ENCODE results near the gene RFPL1.
"Not testable (repeated sequence)": the region's sequence is repeated elsewhere in the genome, so short reads cannot be mapped to it uniquely, and the experiment has no call there.

The RFPL1 gene

DNA sequence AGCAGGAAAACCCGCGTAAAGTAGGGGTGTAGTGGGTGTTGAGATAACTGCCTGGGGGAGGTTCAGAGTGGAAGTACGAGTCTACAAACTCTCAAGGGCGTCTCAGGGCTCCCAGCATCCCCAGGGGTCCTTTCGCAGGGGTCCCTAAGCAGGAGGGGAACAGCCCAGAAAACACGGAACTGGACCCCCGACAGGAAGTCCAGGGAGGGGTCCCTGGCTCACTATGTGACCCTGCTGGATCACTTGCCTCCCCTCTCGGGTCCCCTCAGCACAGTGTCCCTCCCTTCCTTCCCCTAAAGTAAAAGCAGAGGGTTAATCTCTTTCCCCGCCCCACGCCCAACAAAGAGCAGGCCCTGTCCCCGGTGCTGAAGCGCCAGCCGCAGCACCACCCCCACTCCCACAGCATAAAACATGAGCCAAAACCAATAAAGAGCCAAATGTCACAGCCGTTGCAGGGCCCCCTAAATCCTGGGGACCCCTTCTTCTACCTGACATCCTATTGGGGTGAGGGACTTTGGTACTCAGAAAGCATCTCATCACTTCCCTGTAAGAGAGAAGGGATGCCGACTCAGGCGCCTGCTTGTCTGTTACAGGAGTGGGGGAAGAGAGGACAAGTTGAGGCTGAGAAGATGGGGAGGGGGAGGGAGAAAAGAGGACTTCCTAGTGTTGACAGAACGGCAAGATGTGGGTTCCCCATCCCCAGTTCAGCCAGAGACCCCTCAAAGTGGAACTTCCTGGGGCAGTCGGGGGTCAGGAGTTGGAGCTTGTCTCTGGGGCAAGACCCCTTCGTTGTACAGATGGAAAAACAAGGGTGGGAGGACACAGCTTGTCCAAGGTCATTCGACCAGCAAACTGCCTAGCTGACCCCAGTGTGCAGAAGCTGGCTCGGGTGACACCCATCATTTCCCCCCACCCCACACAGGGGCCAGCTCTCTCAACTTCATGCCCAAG is 40.2 kb downstream of the RFPL1 start:
- no peak for DNase-seq (ENCODE audit: low read depth)

DNA sequence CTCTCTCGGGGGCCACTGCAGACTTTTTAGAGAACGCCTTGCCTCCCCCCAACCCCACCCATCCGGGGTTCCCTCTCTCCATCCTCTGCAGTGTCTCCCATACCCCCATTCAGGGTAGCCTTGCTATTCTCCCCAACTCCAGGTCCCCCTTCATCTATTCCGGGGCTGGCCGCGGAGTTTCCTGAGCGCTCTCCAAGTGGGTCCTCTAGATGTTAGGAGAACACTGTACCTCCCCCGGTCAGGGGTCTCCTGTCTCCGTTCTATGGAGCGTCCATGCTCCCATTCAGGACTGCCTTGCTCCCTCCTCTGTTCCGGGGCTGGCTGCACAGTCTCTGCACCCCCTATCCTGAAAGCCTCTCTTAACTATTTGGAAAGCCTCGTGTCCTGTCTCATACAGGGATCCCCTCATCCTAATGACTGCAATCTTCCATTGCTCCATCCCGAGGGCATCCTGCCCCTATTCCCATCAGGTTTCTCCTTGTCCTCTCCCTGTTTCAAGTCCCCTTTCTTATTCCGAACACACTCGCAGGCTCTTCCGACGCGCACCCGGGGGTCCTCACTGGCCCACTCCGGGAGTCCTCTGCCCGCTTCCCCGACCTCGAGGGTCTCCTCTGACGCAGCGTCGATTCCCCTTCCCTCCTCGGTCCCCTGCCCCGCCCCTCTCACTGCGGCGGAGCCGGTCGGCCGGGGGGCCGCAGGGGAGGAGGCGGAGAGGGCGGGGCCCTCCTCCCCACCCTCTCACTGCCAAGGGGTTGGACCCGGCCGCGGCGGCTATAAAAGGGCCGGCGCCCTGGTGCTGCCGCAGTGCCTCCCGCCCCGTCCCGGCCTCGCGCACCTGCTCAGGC is 41.3 kb downstream of the RFPL1 start, which contains the start of gene NEFH:
Gene NEFH, plus strand, starts transcription at position 802 of the 845 bp plus-strand sequence. CDS start 45 bp downstream, outside the sequence.
- DNase-seq (ENCODE audit: low read depth), result no peak

DNA sequence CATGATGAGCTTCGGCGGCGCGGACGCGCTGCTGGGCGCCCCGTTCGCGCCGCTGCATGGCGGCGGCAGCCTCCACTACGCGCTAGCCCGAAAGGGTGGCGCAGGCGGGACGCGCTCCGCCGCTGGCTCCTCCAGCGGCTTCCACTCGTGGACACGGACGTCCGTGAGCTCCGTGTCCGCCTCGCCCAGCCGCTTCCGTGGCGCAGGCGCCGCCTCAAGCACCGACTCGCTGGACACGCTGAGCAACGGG is 41.8 kb downstream of the RFPL1 start:
- no peak for DNase-seq (ENCODE audit: low read depth)

DNA sequence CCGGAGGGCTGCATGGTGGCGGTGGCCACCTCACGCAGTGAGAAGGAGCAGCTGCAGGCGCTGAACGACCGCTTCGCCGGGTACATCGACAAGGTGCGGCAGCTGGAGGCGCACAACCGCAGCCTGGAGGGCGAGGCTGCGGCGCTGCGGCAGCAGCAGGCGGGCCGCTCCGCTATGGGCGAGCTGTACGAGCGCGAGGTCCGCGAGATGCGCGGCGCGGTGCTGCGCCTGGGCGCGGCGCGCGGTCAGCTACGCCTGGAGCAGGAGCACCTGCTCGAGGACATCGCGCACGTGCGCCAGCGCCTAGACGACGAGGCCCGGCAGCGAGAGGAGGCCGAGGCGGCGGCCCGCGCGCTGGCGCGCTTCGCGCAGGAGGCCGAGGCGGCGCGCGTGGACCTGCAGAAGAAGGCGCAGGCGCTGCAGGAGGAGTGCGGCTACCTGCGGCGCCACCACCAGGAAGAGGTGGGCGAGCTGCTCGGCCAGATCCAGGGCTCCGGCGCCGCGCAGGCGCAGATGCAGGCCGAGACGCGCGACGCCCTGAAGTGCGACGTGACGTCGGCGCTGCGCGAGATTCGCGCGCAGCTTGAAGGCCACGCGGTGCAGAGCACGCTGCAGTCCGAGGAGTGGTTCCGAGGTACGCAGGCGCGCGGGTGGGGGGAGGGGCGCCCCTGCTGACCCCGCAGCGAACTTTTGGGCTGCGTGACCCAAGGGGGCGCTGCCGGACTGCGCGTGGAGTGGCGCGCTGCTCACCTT is 42.3 kb downstream of the RFPL1 start:
- DNase-seq (ENCODE audit: low read depth), result peak; percentile 22

DNA sequence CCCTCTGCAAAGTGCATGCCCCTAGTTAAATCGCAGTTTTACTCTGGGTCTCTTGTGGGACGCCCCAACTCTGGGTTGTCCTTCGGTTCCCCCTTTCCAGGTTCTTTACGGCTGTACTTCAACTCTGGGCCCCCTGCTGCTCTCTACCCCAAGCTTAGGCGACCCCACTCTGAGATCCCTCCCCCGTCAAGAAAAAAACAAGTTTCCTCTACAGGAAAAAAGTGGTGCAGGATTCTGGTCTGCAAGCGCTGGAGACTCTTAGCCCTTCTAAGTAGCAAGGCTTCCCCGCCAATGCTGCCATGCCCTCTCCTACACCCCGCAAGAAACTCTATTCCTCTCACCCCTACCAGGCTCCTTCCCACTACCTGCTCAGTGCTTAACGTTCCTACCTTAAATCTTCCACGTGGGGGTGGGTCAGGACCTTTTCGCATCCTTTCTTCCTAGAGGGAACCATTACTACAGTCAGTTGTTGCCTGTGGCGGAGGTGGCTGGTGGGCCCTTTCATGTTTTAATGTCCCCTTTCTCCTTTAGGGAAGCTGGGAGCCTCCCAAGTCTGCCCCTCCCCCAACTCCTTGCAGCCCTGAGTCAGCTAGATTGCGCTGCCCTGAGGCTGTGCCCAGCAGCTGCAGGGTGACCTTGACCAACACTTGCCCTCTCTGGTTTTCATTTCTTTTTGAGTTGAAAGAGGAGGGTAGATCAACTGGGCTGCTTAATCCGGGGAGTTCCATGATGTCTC is 43.0 kb downstream of the RFPL1 start:
- no peak for DNase-seq (ENCODE audit: low read depth)

DNA sequence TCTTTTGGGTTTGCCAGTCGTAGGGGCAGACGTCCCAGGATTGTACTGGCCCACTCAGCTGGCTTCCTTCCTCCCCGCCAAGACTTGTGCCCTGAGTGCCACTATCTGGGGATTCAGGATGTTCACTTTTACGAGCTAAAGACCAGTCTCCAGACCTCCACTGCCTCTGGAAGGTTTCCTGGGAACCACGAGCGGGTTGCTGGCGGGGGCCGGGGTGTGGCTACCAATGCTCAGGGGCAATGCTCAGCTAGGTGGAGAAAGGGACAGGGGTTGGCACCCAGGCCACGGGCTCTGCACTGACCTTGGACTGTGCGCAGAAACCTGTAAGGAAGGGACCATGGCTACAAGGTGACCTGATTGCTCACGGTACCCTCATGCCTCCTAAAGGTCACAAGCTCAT is 43.9 kb downstream of the RFPL1 start:
- DNase-seq (ENCODE audit: low read depth), result no peak

DNA sequence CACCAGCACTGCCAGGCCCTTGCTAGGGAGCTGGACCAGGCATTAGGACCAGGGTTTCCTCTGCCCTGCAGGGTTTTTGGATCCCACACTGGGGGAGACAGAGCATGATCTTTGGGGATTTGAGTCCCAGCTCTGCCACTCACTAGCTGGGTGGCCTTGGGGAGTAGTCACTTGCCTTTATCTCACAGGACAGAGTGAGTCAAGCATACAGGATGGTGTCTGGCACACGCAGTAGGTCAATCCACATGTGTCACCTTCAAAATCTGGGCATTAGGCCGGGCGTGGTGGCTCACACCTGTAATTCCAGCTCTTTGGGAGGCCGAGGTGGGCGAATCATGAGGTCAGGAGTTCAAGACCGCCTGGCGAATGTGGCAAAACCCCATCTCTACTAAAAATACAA is 44.3 kb downstream of the RFPL1 start:
- DNase-seq (ENCODE audit: low read depth), result no peak

DNA sequence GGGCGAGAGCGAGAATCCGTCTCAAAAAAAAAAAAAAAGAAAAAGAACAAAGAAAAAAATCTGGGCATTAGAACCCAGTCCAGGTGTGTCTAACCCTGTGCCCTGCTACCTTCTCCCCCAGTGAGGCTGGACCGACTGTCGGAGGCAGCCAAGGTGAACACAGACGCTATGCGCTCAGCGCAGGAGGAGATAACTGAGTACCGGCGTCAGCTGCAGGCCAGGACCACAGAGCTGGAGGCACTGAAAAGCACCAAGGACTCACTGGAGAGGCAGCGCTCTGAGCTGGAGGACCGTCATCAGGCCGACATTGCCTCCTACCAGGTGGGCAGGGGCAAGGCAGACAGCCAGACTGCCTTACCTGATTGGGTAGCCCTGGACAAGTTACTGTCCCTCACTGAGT is 44.9 kb downstream of the RFPL1 start:
- no peak for DNase-seq (ENCODE audit: low read depth)

DNA sequence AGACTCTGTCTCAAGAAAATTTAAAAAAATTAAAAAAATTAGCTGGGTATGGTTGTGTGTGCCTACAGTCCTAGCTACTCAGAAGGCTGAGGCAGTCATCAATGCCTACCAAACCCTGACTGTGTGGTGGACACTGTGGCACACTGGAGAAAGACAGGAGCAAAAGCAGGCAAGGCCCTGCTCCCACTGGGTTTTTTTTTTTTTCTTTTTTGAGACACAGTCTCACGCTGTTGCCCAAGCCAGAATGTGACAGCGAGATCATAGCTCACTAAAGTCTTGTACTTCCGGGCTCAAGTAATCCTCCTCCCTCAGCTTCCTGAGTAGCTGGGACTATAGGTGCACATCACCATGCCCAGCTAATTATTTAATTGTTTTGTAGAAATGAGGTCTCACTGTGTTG is 46.3 kb downstream of the RFPL1 start:
- DNase-seq (ENCODE audit: low read depth), result no peak

DNA sequence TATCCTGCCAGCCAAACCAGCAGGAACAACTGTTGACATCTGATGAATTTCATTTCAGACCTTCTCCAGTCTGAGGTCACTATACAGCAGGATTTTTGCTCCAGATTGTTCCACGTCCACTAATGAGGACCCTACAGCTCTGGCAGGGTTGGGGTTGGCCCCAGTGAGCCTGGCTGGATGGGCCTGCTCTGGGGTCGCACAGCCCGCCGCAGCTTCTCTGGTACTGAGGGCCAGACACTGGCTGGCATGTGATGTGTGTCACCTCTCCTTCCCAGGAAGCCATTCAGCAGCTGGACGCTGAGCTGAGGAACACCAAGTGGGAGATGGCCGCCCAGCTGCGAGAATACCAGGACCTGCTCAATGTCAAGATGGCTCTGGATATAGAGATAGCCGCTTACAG is 47.1 kb downstream of the RFPL1 start:
- DNase-seq (ENCODE audit: low read depth), result no peak

DNA sequence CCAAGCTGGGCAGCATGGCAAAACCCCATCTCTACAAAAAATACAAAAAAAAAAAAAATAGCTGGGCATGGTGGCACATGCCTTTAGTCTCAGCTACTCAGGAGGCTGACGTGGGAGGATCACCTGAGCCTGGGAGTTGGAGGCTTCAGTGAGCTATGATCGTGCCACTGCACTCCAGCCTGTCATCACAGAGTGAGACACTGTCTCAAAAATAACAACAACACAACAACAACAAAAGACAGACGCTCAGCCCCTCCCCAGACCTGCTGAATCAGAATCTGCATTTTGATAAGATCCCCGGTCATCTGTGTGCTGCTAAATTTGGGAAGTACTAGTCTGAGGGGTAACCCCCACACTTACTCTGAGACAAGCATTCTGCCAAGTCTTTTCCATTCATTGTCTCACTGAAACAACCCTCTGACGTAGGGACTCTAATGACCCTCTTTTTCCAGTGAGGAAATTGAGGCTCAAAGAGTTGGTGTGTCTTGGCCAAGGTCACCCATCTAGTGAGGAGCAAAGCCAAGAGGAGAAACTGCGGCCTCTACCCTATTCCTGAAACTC is 49.1 kb downstream of the RFPL1 start:
- no peak for DNase-seq (ENCODE audit: low read depth)

DNA sequence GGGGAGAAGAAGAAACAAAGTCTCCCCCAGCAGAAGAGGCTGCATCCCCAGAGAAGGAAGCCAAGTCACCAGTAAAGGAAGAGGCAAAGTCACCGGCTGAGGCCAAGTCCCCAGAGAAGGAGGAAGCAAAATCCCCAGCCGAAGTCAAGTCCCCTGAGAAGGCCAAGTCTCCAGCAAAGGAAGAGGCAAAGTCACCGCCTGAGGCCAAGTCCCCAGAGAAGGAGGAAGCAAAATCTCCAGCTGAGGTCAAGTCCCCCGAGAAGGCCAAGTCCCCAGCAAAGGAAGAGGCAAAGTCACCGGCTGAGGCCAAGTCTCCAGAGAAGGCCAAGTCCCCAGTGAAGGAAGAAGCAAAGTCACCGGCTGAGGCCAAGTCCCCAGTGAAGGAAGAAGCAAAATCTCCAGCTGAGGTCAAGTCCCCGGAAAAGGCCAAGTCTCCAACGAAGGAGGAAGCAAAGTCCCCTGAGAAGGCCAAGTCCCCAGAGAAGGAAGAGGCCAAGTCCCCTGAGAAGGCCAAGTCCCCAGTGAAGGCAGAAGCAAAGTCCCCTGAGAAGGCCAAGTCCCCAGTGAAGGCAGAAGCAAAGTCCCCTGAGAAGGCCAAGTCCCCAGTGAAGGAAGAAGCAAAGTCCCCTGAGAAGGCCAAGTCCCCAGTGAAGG is 50.9 kb downstream of the RFPL1 start:
- DNase-seq (ENCODE audit: low read depth), result not testable (repeated sequence)

DNA sequence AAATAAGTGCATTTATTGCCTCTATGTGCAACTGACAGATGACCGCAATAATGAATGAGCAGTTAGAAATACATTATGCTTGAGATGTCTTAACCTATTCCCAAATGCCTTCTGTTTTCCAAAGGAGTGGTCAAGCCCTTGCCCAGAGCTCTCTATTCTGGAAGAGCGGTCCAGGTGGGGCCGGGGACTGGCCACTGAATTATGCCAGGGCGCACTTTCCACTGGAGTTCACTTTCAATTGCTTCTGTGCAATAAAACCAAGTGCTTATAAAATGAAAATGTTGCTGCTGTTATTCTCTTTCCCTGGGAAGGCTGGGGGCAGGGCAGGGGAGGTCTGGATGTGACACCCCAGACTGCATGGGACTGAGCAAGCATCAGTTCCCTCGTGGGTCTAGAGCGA is 52.6 kb downstream of the RFPL1 start:
- no peak for DNase-seq (ENCODE audit: low read depth)

Data from fibroblast of gingiva (primary cell).